HepG2 (cell line): ENCODE measurements around the gene HEPN1. TPM values are rescaled to one million over a fixed set of nuclear protein-coding genes. Genes with fewer than 3 reads are reported as not detected.

Source experiments
- ATAC-seq: fragments of 200-7000 bp; cut with Tn5 transposase; 3 replicates; pipeline ENCODE4 v1.9.1; 2020; ENCODE audit warnings: mild to moderate bottlenecking, moderate library complexity
- BruUV-seq: library from RNA; stranded (reverse); fragments of 400-500 nt; replicated peaks from 2 replicates; lab custom pipeline; 2021; lab: Mats Ljungman, UMichigan
- CTCF ChIA-PET: fragments of 300-600 bp; formaldehyde crosslinking; extraction: SDS; loops from one replicate; lab custom pipeline; 2021; ENCODE audit warnings: low total read pairs, inconsistent platforms, low intra/inter-chr PET ratio; lab: Yijun Ruan, JAX
- POLR2A ChIA-PET: fragments of 350-600 bp; sonication (Branson Sonifier 250); formaldehyde crosslinking; loops from one replicate; lab custom pipeline; 2020; ENCODE audit warnings: antibody characterized with exemption, inconsistent platforms; lab: Yijun Ruan, JAX
- DNase-seq: peaks from one replicate; pipeline ENCODE4 v3.0.0-alpha.2; 2015; ENCODE audit warnings: low spot score
- FAIRE-seq: peaks from 3 replicates; lab custom pipeline; 2011; peaks lifted over from hg19 to GRCh38; lab: Jason Lieb, UNC
- H2AFZ ChIP-seq: one replicate; pipeline ENCODE4 v1.6.1; 2011; ENCODE audit warnings: low read length, inconsistent platforms
- H3K27ac ChIP-seq: fragments of 300-600 bp; 3 replicates; pipeline ENCODE4 v1.8.0; 2011; ENCODE audit warnings: mixed run types, mild to moderate bottlenecking, mixed read lengths, low read length, inconsistent platforms; ENCODE audit not compliant: insufficient read depth; ENCODE audit errors: extremely low read length
- H3K27me3 ChIP-seq, 2 experiments: fragments of 200-600 bp in 1 of 2; 2 replicates in 1 of 2; 3 replicates in 1 of 2; pipeline versions ENCODE4 v1.6.0 to v1.8.0; 2011; ENCODE audit warnings: low read length in 2 of 2, mild to moderate bottlenecking in 2 of 2, moderate library complexity in 2 of 2, inconsistent platforms in 1 of 2; ENCODE audit not compliant: insufficient read depth in 2 of 2, control insufficient read depth in 1 of 2
- H3K36me3 ChIP-seq, 2 experiments: fragments of 200-600 bp in 1 of 2; replicated peaks in 1 of 2; 2 replicates in 1 of 2; 3 replicates in 1 of 2; pipeline versions ENCODE4 v1.5.1 to v1.8.0; 2011; ENCODE audit warnings: low read length in 2 of 2, inconsistent platforms in 1 of 2; ENCODE audit not compliant: insufficient read depth in 2 of 2, control insufficient read depth in 1 of 2
- H3K4me1 ChIP-seq: 2 replicates; pipeline ENCODE4 v1.5.1; 2012; ENCODE audit warnings: low read length, inconsistent platforms; ENCODE audit not compliant: insufficient read depth
- H3K4me2 ChIP-seq: 2 replicates; pipeline ENCODE4 v1.6.0; 2011; ENCODE audit warnings: low read depth, low read length, inconsistent platforms
- H3K4me3 ChIP-seq, 3 experiments: fragments of 200-600 bp in 1 of 3; sonication (generic), shearing (Covaris generic) in 1 of 3; replicated peaks in 1 of 3; 2 replicates each; pipeline ENCODE4 v1.5.1; 2011 to 2016; ENCODE audit warnings: low read length in 3 of 3, inconsistent platforms in 2 of 3, low read depth in 2 of 3, mild to moderate bottlenecking in 2 of 3, control low read depth in 1 of 3, mixed read lengths in 1 of 3; ENCODE audit not compliant: insufficient read depth in 1 of 3
- H3K79me2 ChIP-seq: one replicate; pipeline ENCODE4 v1.6.1; 2011; ENCODE audit warnings: low read length, inconsistent platforms; ENCODE audit not compliant: insufficient read depth
- H3K9ac ChIP-seq: 2 replicates; pipeline ENCODE4 v1.6.0; 2011; ENCODE audit warnings: mild to moderate bottlenecking, low read depth, low read length, inconsistent platforms; ENCODE audit not compliant: insufficient read depth
- H3K9me3 ChIP-seq: 2 replicates; pipeline ENCODE4 v1.5.1; 2012; ENCODE audit warnings: mild to moderate bottlenecking, low read length
- H4K20me1 ChIP-seq: 2 replicates; pipeline ENCODE4 v1.6.0; 2011; ENCODE audit warnings: inconsistent platforms, mild to moderate bottlenecking, low read length, moderate library complexity; ENCODE audit not compliant: insufficient read depth
- ELF3 ChIP-seq: IDR thresholded peaks from 2 replicates; pipeline ENCODE4 v1.6.1; 2016; ENCODE audit warnings: missing genetic modification reagents, missing compliant biosample characterization
- ETV5 ChIP-seq: IDR thresholded peaks from 2 replicates; pipeline ENCODE4 v1.6.1; 2018; ENCODE audit warnings: missing biosample characterization, missing genetic modification reagents, inconsistent platforms, borderline replicate concordance
- FOXO1 ChIP-seq: sonication (generic); formaldehyde crosslinking; IDR thresholded peaks from 2 replicates; pipeline ENCODE4 v1.4.0; 2020; ENCODE audit warnings: missing genetic modification reagents
- NR3C1 ChIP-seq: sonication (generic); formaldehyde crosslinking; IDR thresholded peaks from 2 replicates; pipeline ENCODE4 v1.4.0; 2020; ENCODE audit warnings: missing genetic modification reagents
- STAG1 ChIP-seq: sonication (generic); formaldehyde crosslinking; IDR thresholded peaks from 2 replicates; pipeline ENCODE4 v1.4.0; 2020; ENCODE audit warnings: missing genetic modification reagents
- TGIF2 ChIP-seq: IDR thresholded peaks from 2 replicates; pipeline ENCODE4 v1.6.1; 2016; ENCODE audit warnings: control low read depth, missing compliant biosample characterization
- THAP11 ChIP-seq: IDR thresholded peaks from 2 replicates; pipeline ENCODE4 v1.6.1; 2016; ENCODE audit warnings: missing biosample characterization, missing genetic modification reagents
- ZNF230 ChIP-seq: sonication (generic); formaldehyde crosslinking; IDR thresholded peaks from 2 replicates; pipeline ENCODE4 v1.4.0; 2020; ENCODE audit warnings: mild to moderate bottlenecking, missing genetic modification reagents
- ZNF598 ChIP-seq: sonication (generic); formaldehyde crosslinking; IDR thresholded peaks from 2 replicates; pipeline ENCODE4 v1.5.1; 2020; ENCODE audit warnings: mild to moderate bottlenecking, missing genetic modification reagents, borderline replicate concordance
- ZNF781 ChIP-seq: sonication (generic); formaldehyde crosslinking; IDR thresholded peaks from 2 replicates; pipeline ENCODE4 v1.5.1; 2020; ENCODE audit warnings: borderline replicate concordance, mild to moderate bottlenecking, missing genetic modification reagents; ENCODE audit errors: not compliant biosample characterization
- WGBS: methylation state at CpG from one replicate; pipeline ENCODE4 v1.1.6; 2017; ENCODE audit warnings: low lambda C conversion rate; 5-methylcytosine and 5-hydroxymethylcytosine counted together
- in situ Hi-C: cut with HindIII; loops from 2 replicates; pipeline ENCODE4 v1.10.0; 2017; ENCODE audit warnings: low pct_unique_long_range_greater_than_20kb; ENCODE audit not compliant: extremely low pct_ligation_motif_present
- intact Hi-C: fragments of 100-400 bp; cut with micrococcal nuclease; formaldehyde crosslinking; loops from one replicate; pipeline ENCODE4 v1.10.0; 2022; ENCODE audit not compliant: unreplicated experiment
- polyA plus RNA-seq, 8 experiments: library from polyadenylated mRNA; depleted of rRNA in 3 of 8; stranded (reverse) in 7 of 8; unstranded in 1 of 8; fragments of >200 nt; fragmentation: Illumina TruSeq in 4 of 8; extraction: Trizol in 4 of 8; gene quantifications; 2 replicates each; pipeline versions ENCODE4 v1.2.1 to v1.2.3, GENCODE V29; 2011 to 2016; ENCODE audit warnings: low read depth in 4 of 8, missing spikeins in 1 of 8, mixed read lengths in 1 of 8; ENCODE audit not compliant: insufficient read depth in 1 of 8
- total RNA-seq, 5 experiments: library from RNA; depleted of rRNA; stranded (reverse); fragments of >200 nt; fragmentation: Illumina TruSeq; extraction: Trizol; gene quantifications; 2 replicates each; pipeline ENCODE4 v1.2.3, GENCODE V29; 2016; ENCODE audit warnings: low read depth in 1 of 5

The HEPN1 gene
- total and polyA plus RNA-seq, 2 of the 13 experiments (the other 11 are each of a cell fraction or from before 2014, with no cell fraction given), result not detected

DNA sequence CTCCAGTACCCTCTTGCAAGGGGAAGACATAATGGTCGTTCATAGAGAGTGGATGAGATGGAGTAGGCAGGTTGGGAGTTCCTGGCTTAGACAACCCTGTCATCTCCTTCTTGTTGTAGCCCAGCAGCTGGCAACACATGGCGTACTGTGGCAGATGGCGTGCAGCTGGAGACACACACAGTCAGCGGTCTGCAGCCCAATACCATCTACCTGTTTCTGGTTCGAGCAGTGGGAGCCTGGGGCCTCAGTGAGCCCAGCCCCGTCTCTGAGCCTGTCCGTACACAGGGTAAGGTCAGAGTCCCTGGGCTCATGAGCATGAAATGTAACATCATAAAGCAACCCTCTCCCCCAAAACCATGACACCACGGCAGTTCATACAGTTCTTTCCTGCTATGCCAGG, 45.1 kb upstream of the HEPN1 start:
- Histone ChIP-seq H2AFZ (no peak overlapping the region), H4K20me1 (no peaks in the 10 kb centered on the region), H3K9me3 (no peaks in the 10 kb centered on the region), H3K36me3 (no peaks in the 10 kb centered on the region), H3K27ac (no peak overlapping the region), H3K4me1 (peaks cover 28% of the 10 kb centered on the region), H3K4me3 (no peak overlapping the region), H3K79me2 (no peaks in the 10 kb centered on the region), H3K9ac (no peak overlapping the region), H3K27me3 (peaks cover 4 to 70% of the 10 kb centered on the region in 2 experiments; a peak in 4 of 5 replicates), H3K4me2 (no peak overlapping the region)
- intact Hi-C loops, result no loop called here
- 23% methylated on average over 3 of the region's 8 CpGs for WGBS
- ChIA-PET CTCF (no interaction called here), POLR2A (no interaction called here)
- no TSS peak for BruUV-seq
- in situ Hi-C loops, result no loop called here
- TF ChIP-seq TGIF2 (no peak), ZNF230 (CRISPR knock-in tag) (no peak), FOXO1 (CRISPR knock-in tag) (no peak), NR3C1 (CRISPR knock-in tag) (no peak), STAG1 (CRISPR knock-in tag) (no peak), THAP11 (CRISPR knock-in tag) (no peak), ELF3 (no peak), ZNF598 (CRISPR knock-in tag) (no peak), ETV5 (CRISPR knock-in tag) (no peak), ZNF781 (CRISPR knock-in tag) (no peak)
- no peak for FAIRE-seq
- DNase-seq, result no peak
- no peak for ATAC-seq
